Sigmoid colon (tissue), 4 donors: ENCODE measurements around the gene NXPH4.

ENCODE experiments used
- EP300 ChIP-seq, 4 donors: sonication (generic); formaldehyde crosslinking; IDR thresholded peaks; one replicate each; pipeline ENCODE4 v1.6.1; 2017; ENCODE audit warnings: antibody characterized with exemption in 4 of 4
- POLR2A ChIP-seq, 2 donors: fragments of 450-650 bp; IDR thresholded peaks; one replicate each; pipeline ENCODE4 v1.6.1; 2016; ENCODE audit warnings: antibody characterized with exemption in 2 of 2, mild to moderate bottlenecking in 2 of 2, moderate library complexity in 2 of 2
- POLR2AphosphoS5 ChIP-seq, 4 donors: sonication (generic); formaldehyde crosslinking; IDR thresholded peaks; one replicate each; pipeline ENCODE4 v1.6.1; 2017; ENCODE audit warnings: antibody characterized with exemption in 4 of 4
- TF ChIP-seq, protein P1 (sequence below), 4 experiments: fragments of 450-650 bp in 3 of 4; fragments of 200-600 bp in 1 of 4; IDR thresholded peaks; one replicate each; pipeline ENCODE4 v1.5.1; 2016 to 2019; ENCODE audit warnings: antibody characterized with exemption in 4 of 4, mild to moderate bottlenecking in 3 of 4, moderate library complexity in 2 of 4

- TF ChIP-seq, protein P1, sequence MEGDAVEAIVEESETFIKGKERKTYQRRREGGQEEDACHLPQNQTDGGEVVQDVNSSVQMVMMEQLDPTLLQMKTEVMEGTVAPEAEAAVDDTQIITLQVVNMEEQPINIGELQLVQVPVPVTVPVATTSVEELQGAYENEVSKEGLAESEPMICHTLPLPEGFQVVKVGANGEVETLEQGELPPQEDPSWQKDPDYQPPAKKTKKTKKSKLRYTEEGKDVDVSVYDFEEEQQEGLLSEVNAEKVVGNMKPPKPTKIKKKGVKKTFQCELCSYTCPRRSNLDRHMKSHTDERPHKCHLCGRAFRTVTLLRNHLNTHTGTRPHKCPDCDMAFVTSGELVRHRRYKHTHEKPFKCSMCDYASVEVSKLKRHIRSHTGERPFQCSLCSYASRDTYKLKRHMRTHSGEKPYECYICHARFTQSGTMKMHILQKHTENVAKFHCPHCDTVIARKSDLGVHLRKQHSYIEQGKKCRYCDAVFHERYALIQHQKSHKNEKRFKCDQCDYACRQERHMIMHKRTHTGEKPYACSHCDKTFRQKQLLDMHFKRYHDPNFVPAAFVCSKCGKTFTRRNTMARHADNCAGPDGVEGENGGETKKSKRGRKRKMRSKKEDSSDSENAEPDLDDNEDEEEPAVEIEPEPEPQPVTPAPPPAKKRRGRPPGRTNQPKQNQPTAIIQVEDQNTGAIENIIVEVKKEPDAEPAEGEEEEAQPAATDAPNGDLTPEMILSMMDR (IDR thresholded peaks at IDR 0.05), result no peak
- TF ChIP-seq POLR2A (IDR thresholded peaks at IDR 0.05) (no peak), EP300 (IDR thresholded peaks at IDR 0.05) (no peak), POLR2AphosphoS5 (IDR thresholded peaks at IDR 0.05) (no peak)
These were observed 21.6 kb downstream of the NXPH4 start for GRCh38 chr12:57237932-57238853.
